ENCODE measurements around the gene RNF7. TPM values are rescaled to one million over a fixed set of nuclear protein-coding genes. Genes with fewer than 3 reads are reported as not detected.

RNF7 gene
- total and polyA plus RNA-seq, 2 donors (not counting 3 experiments of a cell fraction or from before 2014, with no cell fraction given) = 120 to 136 TPM

DNA sequence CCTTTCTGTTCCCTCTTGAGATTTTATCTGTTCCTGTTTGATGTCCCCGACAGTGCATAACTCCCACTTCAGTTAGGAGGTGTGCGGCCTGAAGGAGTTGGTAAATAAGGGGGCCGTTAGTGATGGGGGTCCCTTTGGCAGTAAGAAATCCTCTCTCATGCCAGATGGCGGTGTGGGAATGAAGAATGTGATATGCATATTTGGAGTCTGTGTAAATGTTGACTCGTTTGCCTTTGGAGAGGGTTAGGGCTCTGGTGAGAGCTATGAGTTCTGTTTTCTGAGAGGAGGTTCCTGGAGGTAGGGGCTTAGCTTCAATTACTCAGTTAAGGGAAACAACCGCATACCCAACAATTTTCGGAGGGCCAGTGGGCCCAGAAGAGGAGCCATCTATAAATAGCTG is 38.8 kb upstream of the RNF7 start:
- no peak for DNase-seq (ENCODE audit: low read depth, low spot score)
- intact Hi-C loops (cut with micrococcal nuclease) = no loop called here
- no peak for FAIRE-seq
- POLR2A ChIA-PET = no interaction called here
- Histone ChIP-seq H4K20me1 (replicated peaks; ENCODE audit: control insufficient read depth, extremely low read depth, insufficient read depth, low read length) (no peaks in the 10 kb centered on the region), H3K27me3 (ENCODE audit: control insufficient read depth in 2 of 2, insufficient read depth in 2 of 2, low read length in 2 of 2) (peaks cover 15 to 51% of the 10 kb centered on the region in 2 experiments), H3K4me3 (replicated peaks in 1 of 3; ENCODE audit: insufficient read depth in 1 of 3, low read depth in 1 of 3, low read length in 3 of 3) (no peak overlapping the region), H2AFZ (ENCODE audit: low read depth, low read length) (no peak overlapping the region), H3K9me3 (replicated peaks; ENCODE audit: control insufficient read depth, insufficient read depth, low read length) (no peaks in the 10 kb centered on the region), H3K9ac (replicated peaks; ENCODE audit: extremely low read depth, insufficient read depth, low read length) (no peak overlapping the region), H3K9me1 (replicated peaks; ENCODE audit: control insufficient read depth, extremely low read depth, insufficient read depth, low read length) (no peaks in the 10 kb centered on the region), H3K36me3 (ENCODE audit: control insufficient read depth in 2 of 2, extremely low read depth in 1 of 2, insufficient read depth in 2 of 2, low read length in 2 of 2) (no peaks in the 10 kb centered on the region), H3K4me1 (ENCODE audit: control insufficient read depth, extremely low read depth, insufficient read depth, low read length) (no peaks in the 10 kb centered on the region), H3K4me2 (ENCODE audit: insufficient read depth, low read length) (no peak overlapping the region), H3K27ac (ENCODE audit: insufficient read depth, low read depth, low read length) (no peak overlapping the region), H3K79me2 (ENCODE audit: control insufficient read depth, insufficient read depth, low read length) (no peaks in the 10 kb centered on the region)
- dilution Hi-C loops (cut with MboI; ENCODE audit: extremely low pct_ligation_motif_present, low sequenced_read_pairs) = no loop called here
- CTCF ChIA-PET = no interaction called here
- TF ChIP-seq POLR2AphosphoS5 (IDR thresholded peaks at IDR 0.05; ENCODE audit: insufficient read depth, low read depth, low read length) (no peak), POLR2A (IDR thresholded peaks at IDR 0.05; ENCODE audit: low read depth, low read length) (no peak), JUN (IDR thresholded peaks at IDR 0.05; ENCODE audit: borderline replicate concordance, insufficient read depth, insufficient read length, low read depth) (no peak), EZH2 (IDR thresholded peaks at IDR 0.05; ENCODE audit: borderline replicate concordance, low read depth, low read length, severe bottlenecking) (no peak), FOS (IDR thresholded peaks at IDR 0.05; ENCODE audit: borderline replicate concordance, insufficient read depth, low read length) (no peak), MYC (IDR thresholded peaks at IDR 0.05; ENCODE audit: low read depth, low read length) (no peak), GATA2 (IDR thresholded peaks at IDR 0.05; ENCODE audit: insufficient read depth, insufficient read length, low read depth, low read length) (no peak)
- TF ChIP-seq, protein P1, sequence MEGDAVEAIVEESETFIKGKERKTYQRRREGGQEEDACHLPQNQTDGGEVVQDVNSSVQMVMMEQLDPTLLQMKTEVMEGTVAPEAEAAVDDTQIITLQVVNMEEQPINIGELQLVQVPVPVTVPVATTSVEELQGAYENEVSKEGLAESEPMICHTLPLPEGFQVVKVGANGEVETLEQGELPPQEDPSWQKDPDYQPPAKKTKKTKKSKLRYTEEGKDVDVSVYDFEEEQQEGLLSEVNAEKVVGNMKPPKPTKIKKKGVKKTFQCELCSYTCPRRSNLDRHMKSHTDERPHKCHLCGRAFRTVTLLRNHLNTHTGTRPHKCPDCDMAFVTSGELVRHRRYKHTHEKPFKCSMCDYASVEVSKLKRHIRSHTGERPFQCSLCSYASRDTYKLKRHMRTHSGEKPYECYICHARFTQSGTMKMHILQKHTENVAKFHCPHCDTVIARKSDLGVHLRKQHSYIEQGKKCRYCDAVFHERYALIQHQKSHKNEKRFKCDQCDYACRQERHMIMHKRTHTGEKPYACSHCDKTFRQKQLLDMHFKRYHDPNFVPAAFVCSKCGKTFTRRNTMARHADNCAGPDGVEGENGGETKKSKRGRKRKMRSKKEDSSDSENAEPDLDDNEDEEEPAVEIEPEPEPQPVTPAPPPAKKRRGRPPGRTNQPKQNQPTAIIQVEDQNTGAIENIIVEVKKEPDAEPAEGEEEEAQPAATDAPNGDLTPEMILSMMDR (IDR thresholded peaks at IDR 0.05; ENCODE audit: extremely low read depth in 1 of 2, insufficient read depth in 1 of 2, low read depth in 1 of 2, low read length in 2 of 2) = no peak
- TF ChIP-seq, protein P2, sequence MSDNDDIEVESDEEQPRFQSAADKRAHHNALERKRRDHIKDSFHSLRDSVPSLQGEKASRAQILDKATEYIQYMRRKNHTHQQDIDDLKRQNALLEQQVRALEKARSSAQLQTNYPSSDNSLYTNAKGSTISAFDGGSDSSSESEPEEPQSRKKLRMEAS (IDR thresholded peaks at IDR 0.05; ENCODE audit: insufficient read depth, insufficient read length) = no peak
- no TSS peak for BruUV-seq (replicated peaks)
